Activated CD4-positive, alpha-beta memory T cell treated with anti-CD3 and anti-CD28 coated beads, Interleukin-2, amount 10 ng/mL, durations not matched to agents 7 days and 5 days (primary cell): Measurements from ENCODE around the gene CD247. TPM values are rescaled to one million over a fixed set of nuclear protein-coding genes. Genes with fewer than 3 reads are reported as not detected.

Experiments
- CTCF ChIA-PET: fragments of 350-600 bp; sonication (Branson Sonifier 250); formaldehyde crosslinking; loops from one replicate; lab custom pipeline; 2021; ENCODE audit warnings: antibody characterized with exemption, inconsistent platforms; lab: Charles Lee
- POLR2A ChIA-PET: fragments of 350-600 bp; sonication (Branson Sonifier 250); formaldehyde crosslinking; loops from one replicate; lab custom pipeline; 2021; ENCODE audit warnings: antibody characterized with exemption; lab: Charles Lee
- DNase-seq: peaks from one replicate; pipeline ENCODE4 v3.0.0-alpha.2; 2020
- H3K27ac Mint-ChIP-seq: one replicate; pipeline ENCODE4 v1.8.0; 2021; ENCODE audit warnings: mild to moderate bottlenecking, mixed read lengths
- H3K27me3 Mint-ChIP-seq: one replicate; pipeline ENCODE4 v1.8.0; 2021; ENCODE audit warnings: mixed read lengths
- H3K36me3 Mint-ChIP-seq: one replicate; pipeline ENCODE4 v1.8.0; 2021; ENCODE audit warnings: low read depth, mixed read lengths
- H3K4me1 Mint-ChIP-seq: one replicate; pipeline ENCODE4 v1.8.0; 2021; ENCODE audit warnings: mixed read lengths
- H3K4me3 Mint-ChIP-seq: one replicate; pipeline ENCODE4 v1.8.0; 2021; ENCODE audit warnings: mild to moderate bottlenecking, mixed read lengths
- H3K9me3 Mint-ChIP-seq: one replicate; pipeline ENCODE4 v1.8.0; 2021; ENCODE audit warnings: mixed read lengths
- total RNA-seq, 2 experiments: library from RNA; stranded (reverse); gene quantifications; one replicate each; pipeline ENCODE4 v1.2.3, GENCODE V29; 2021

CD247 gene
- total RNA-seq, 2 experiments from 2014 or later, result 239 to 242 TPM

- no peak overlapping the region for H3K4me3 Mint-ChIP-seq
- peaks cover 93% of the 10 kb centered on the region for H3K36me3 Mint-ChIP-seq
- no peak for DNase-seq
- POLR2A ChIA-PET, result interaction anchor here (0.7 to 3.5 kb wide), 6 partner anchors 8 to 288 kb away, joined by 3 to 34 read pairs (median 5); partner anchors contain the start of genes CD247, CREG1 and POU2F1
- CTCF ChIA-PET, result interaction anchor here (0.9 to 1.5 kb wide), 6 partner anchors 9 to 65 kb away, joined by 3 to 7 read pairs (median 5); partner anchors contain the start of gene CD247
- H3K9me3 Mint-ChIP-seq, result no peaks in the 10 kb centered on the region
- H3K27me3 Mint-ChIP-seq, result no peaks in the 10 kb centered on the region
- peaks cover 84% of the 10 kb centered on the region for H3K4me1 Mint-ChIP-seq
- no peak overlapping the region for H3K27ac Mint-ChIP-seq
These were observed 10.6 kb downstream of the CD247 start for GRCh38 chr1:167507719-167508118.

- H3K27me3 Mint-ChIP-seq, result no peaks in the 10 kb centered on the region
- POLR2A ChIA-PET, result interaction anchor here (0.8 to 3.1 kb wide), 5 partner anchors 10 to 57 kb away, joined by 3 to 22 read pairs (median 6); partner anchors contain the start of gene CD247
- no peak overlapping the region for H3K4me3 Mint-ChIP-seq
- H3K4me1 Mint-ChIP-seq, result peaks cover 86% of the 10 kb centered on the region
- H3K36me3 Mint-ChIP-seq, result peaks cover 81% of the 10 kb centered on the region
- CTCF ChIA-PET, result interaction anchor here (1.5 to 1.7 kb wide), 2 partner anchors 10 to 13 kb away, joined by 3 to 9 read pairs; partner anchors contain the start of gene CD247
- H3K27ac Mint-ChIP-seq, result no peak overlapping the region
- DNase-seq, result no peak
- H3K9me3 Mint-ChIP-seq, result no peaks in the 10 kb centered on the region
These were observed 13.9 kb downstream of the CD247 start for GRCh38 chr1:167504467-167504827.

- CTCF ChIA-PET, result interaction anchor here (0.9 kb wide), 1 partner anchor 15 kb away, joined by 3 read pairs; no protein-coding TSS in a partner anchor
- H3K4me3 Mint-ChIP-seq, result no peak overlapping the region
- no peaks in the 10 kb centered on the region for H3K9me3 Mint-ChIP-seq
- peak; percentile 14 for DNase-seq
- H3K27ac Mint-ChIP-seq, result peak overlapping the region; percentile 86
- no peaks in the 10 kb centered on the region for H3K27me3 Mint-ChIP-seq
- POLR2A ChIA-PET, result interaction anchor here (1.2 to 3.1 kb wide), 4 partner anchors 8 to 56 kb away, joined by 3 to 22 read pairs (median 11); partner anchors contain the start of gene CD247
- H3K36me3 Mint-ChIP-seq, result peaks cover 80% of the 10 kb centered on the region
- peaks cover 90% of the 10 kb centered on the region for H3K4me1 Mint-ChIP-seq
These were observed 14.5 kb downstream of the CD247 start for GRCh38 chr1:167503626-167504466.

GRCh38 chr1:167502719-167503462 lies 15.4 kb downstream of the CD247 start:
- no peaks in the 10 kb centered on the region for H3K27me3 Mint-ChIP-seq
- peaks cover 89% of the 10 kb centered on the region for H3K4me1 Mint-ChIP-seq
- CTCF ChIA-PET, result interaction anchor here (0.9 kb wide), 1 partner anchor 16 kb away, joined by 3 read pairs; no protein-coding TSS in a partner anchor
- peak; percentile 12 for DNase-seq
- no peak overlapping the region for H3K4me3 Mint-ChIP-seq
- POLR2A ChIA-PET, result interaction anchor here (1.2 to 6.4 kb wide), 8 partner anchors 9 to 283 kb away, joined by 3 to 149 read pairs (median 10); partner anchors contain the start of genes CD247 and POU2F1
- peak overlapping the region; percentile 86 for H3K27ac Mint-ChIP-seq
- peaks cover 80% of the 10 kb centered on the region for H3K36me3 Mint-ChIP-seq
- no peaks in the 10 kb centered on the region for H3K9me3 Mint-ChIP-seq

- no peak for DNase-seq
- CTCF ChIA-PET, result interaction anchor here (0.9 kb wide), 1 partner anchor 282 kb away, joined by 5 read pairs; the partner anchor contains the start of gene POU2F1
- POLR2A ChIA-PET, result interaction anchor here (1.1 to 6.4 kb wide), 10 partner anchors 8 to 282 kb away, joined by 3 to 149 read pairs (median 12); partner anchors contain the start of genes CD247 and POU2F1
- no peaks in the 10 kb centered on the region for H3K27me3 Mint-ChIP-seq
- H3K27ac Mint-ChIP-seq, result peak overlapping the region; percentile 86
- H3K4me1 Mint-ChIP-seq, result peaks cover 91% of the 10 kb centered on the region
- no peaks in the 10 kb centered on the region for H3K9me3 Mint-ChIP-seq
- H3K36me3 Mint-ChIP-seq, result peaks cover 80% of the 10 kb centered on the region
- peak overlapping the region; percentile 25 for H3K4me3 Mint-ChIP-seq
These were observed 16.2 kb downstream of the CD247 start for GRCh38 chr1:167502192-167502551.

GRCh38 chr1:167501515-167502191 lies 16.7 kb downstream of the CD247 start:
- no peaks in the 10 kb centered on the region for H3K27me3 Mint-ChIP-seq
- CTCF ChIA-PET, result interaction anchor here (0.9 kb wide), 1 partner anchor 282 kb away, joined by 5 read pairs; the partner anchor contains the start of gene POU2F1
- POLR2A ChIA-PET, result interaction anchor here (1.1 to 6.4 kb wide), 9 partner anchors 8 to 281 kb away, joined by 3 to 149 read pairs (median 18); partner anchors contain the start of genes CD247 and POU2F1
- peaks cover 80% of the 10 kb centered on the region for H3K36me3 Mint-ChIP-seq
- H3K4me1 Mint-ChIP-seq, result peaks cover 93% of the 10 kb centered on the region
- peak overlapping the region; percentile 25 for H3K4me3 Mint-ChIP-seq
- DNase-seq, result peak; percentile 57
- H3K9me3 Mint-ChIP-seq, result no peaks in the 10 kb centered on the region
- peak overlapping the region; percentile 86 for H3K27ac Mint-ChIP-seq

- Mint-ChIP-seq H3K27me3 (no peaks in the 10 kb centered on the region), H3K9me3 (no peaks in the 10 kb centered on the region), H3K36me3 (peaks cover 82% of the 10 kb centered on the region), H3K27ac (peak overlapping the region; percentile 86), H3K4me3 (peak overlapping the region; percentile 50), H3K4me1 (peaks cover 96% of the 10 kb centered on the region)
- ChIA-PET CTCF (interaction anchor here (0.6 to 2.9 kb wide), 12 partner anchors 9 to 58 kb away, joined by 3 to 36 read pairs (median 4); partner anchors contain the start of gene CD247), POLR2A (interaction anchor here (0.6 to 6.4 kb wide), 15 partner anchors 9 to 214 kb away, joined by 3 to 149 read pairs (median 4); partner anchors contain the start of genes CD247 and CREG1)
- DNase-seq, result peak; percentile 14
These were observed 18.0 kb downstream of the CD247 start for GRCh38 chr1:167500283-167500860.

GRCh38 chr1:167499664-167500101 lies 18.6 kb downstream of the CD247 start:
- peak; percentile 41 for DNase-seq
- H3K36me3 Mint-ChIP-seq, result peaks cover 81% of the 10 kb centered on the region

GRCh38 chr1:167499106-167499505 lies 19.2 kb downstream of the CD247 start:
- peak overlapping the region; percentile 5 for H3K4me3 Mint-ChIP-seq
- DNase-seq, result no peak
- H3K9me3 Mint-ChIP-seq, result no peaks in the 10 kb centered on the region
- H3K27ac Mint-ChIP-seq, result peak overlapping the region; percentile 86
- CTCF ChIA-PET, result interaction anchor here (1.1 to 2.9 kb wide), 8 partner anchors 9 to 56 kb away, joined by 3 to 36 read pairs (median 8); partner anchors contain the start of gene CD247
- H3K4me1 Mint-ChIP-seq, result peaks cover 96% of the 10 kb centered on the region
- peaks cover 81% of the 10 kb centered on the region for H3K36me3 Mint-ChIP-seq
- no peaks in the 10 kb centered on the region for H3K27me3 Mint-ChIP-seq
- POLR2A ChIA-PET, result interaction anchor here (0.6 to 6.4 kb wide), 16 partner anchors 9 to 524 kb away, joined by 3 to 149 read pairs (median 4); partner anchors contain the start of gene CD247

More at GRCh38 chr1:167499664-167500101, 18.6 kb downstream of the CD247 start:
- Mint-ChIP-seq H3K4me3 (peak overlapping the region; percentile 5), H3K27ac (peak overlapping the region; percentile 86), H3K4me1 (peaks cover 96% of the 10 kb centered on the region), H3K9me3 (no peaks in the 10 kb centered on the region), H3K27me3 (no peaks in the 10 kb centered on the region)
- CTCF ChIA-PET, result interaction anchor here (0.8 to 2.9 kb wide), 11 partner anchors 8 to 56 kb away, joined by 3 to 36 read pairs (median 6); partner anchors contain the start of gene CD247
- POLR2A ChIA-PET, result interaction anchor here (0.6 to 6.4 kb wide), 18 partner anchors 8 to 525 kb away, joined by 3 to 149 read pairs (median 4); partner anchors contain the start of gene CD247

GRCh38 chr1:167496797-167497619 lies 21.3 kb downstream of the CD247 start:
- ChIA-PET POLR2A (interaction anchor here (0.9 to 6.4 kb wide), 5 partner anchors 13 to 24 kb away, joined by 3 to 149 read pairs (median 5); partner anchors contain the start of gene CD247), CTCF (interaction anchor here (1.4 kb wide), 1 partner anchor 13 kb away, joined by 5 read pairs; no protein-coding TSS in a partner anchor)
- Mint-ChIP-seq H3K36me3 (peaks cover 74% of the 10 kb centered on the region), H3K4me1 (peaks cover 96% of the 10 kb centered on the region), H3K9me3 (no peaks in the 10 kb centered on the region), H3K27me3 (no peaks in the 10 kb centered on the region), H3K4me3 (no peak overlapping the region), H3K27ac (no peak overlapping the region)
- DNase-seq, result no peak
